HCT116 (cell line): ENCODE measurements around the gene UPK1B. TPM values are rescaled to one million over a fixed set of nuclear protein-coding genes. Genes with fewer than 3 reads are reported as not detected.

Source experiments
- ATAC-seq: fragments of 200-7000 bp; cut with Tn5 transposase; 2 replicates; pipeline ENCODE4 v1.9.1; 2020; ENCODE audit warnings: mild to moderate bottlenecking, moderate library complexity
- BruUV-seq: library from RNA; stranded (reverse); fragments of 400-500 nt; replicated peaks from 2 replicates; lab custom pipeline; 2021; lab: Mats Ljungman, UMichigan
- CTCF ChIA-PET: fragments of 300-600 bp; sonication (Branson Sonifier 250); formaldehyde crosslinking; loops from one replicate; lab custom pipeline; 2021; ENCODE audit warnings: antibody characterized with exemption; lab: Charles Lee
- POLR2A ChIA-PET: fragments of 300-600, 350-600 bp; sonication (Branson Sonifier 250); formaldehyde crosslinking; loops from one replicate; lab custom pipeline; 2021; ENCODE audit warnings: antibody characterized with exemption; lab: Charles Lee
- RAD21 ChIA-PET, 2 experiments: fragments of 300-600 bp; sonication (Branson Sonifier 250); formaldehyde crosslinking; loops; one replicate each; lab custom pipeline; 2023; ENCODE audit warnings: low total read pairs in 2 of 2; ENCODE audit not compliant: uncharacterized antibody in 2 of 2, unreplicated experiment in 2 of 2, low non-redundant PET in 1 of 2; lab: Charles Lee
- DNase-seq: peaks from one replicate; pipeline ENCODE4 v3.0.0-alpha.2; 2010; ENCODE audit warnings: low read depth, low spot score
- H2AFZ ChIP-seq: fragments of 200-600 bp; shearing (Covaris generic), sonication (generic); 2 replicates; pipeline ENCODE4 v1.6.1; 2017; ENCODE audit warnings: low read depth, mixed run types, mixed read lengths, antibody characterized with exemption, low read length; ENCODE audit not compliant: poor library complexity, severe bottlenecking
- H3K27ac ChIP-seq: 2 replicates; pipeline ENCODE4 v1.5.1; 2012; ENCODE audit warnings: low read depth, low read length
- H3K27me3 ChIP-seq: fragments of 200-600 bp; sonication (generic); 2 replicates; pipeline ENCODE4 v1.6.1; 2016; ENCODE audit warnings: mixed run types, low read length, mixed read lengths; ENCODE audit not compliant: insufficient read depth
- H3K36me3 ChIP-seq, 2 experiments: fragments of 200-500 bp in 1 of 2; fragments of 200-600 bp in 1 of 2; sonication (Bioruptor generic) in 1 of 2; sonication (generic) in 1 of 2; 2 replicates each; pipeline versions ENCODE4 v1.5.1 to v1.6.1; 2014 to 2016; ENCODE audit warnings: low read length in 2 of 2, inconsistent platforms in 1 of 2, mixed read lengths in 1 of 2, mixed run types in 1 of 2; ENCODE audit not compliant: insufficient read depth in 2 of 2, control insufficient read depth in 1 of 2
- H3K4me1 ChIP-seq, 2 experiments: fragments of 200-600 bp in 1 of 2; sonication (generic) in 1 of 2; 2 replicates each; pipeline versions ENCODE4 v1.5.1 to v1.6.1; 2012 to 2017; ENCODE audit warnings: low read length in 2 of 2, inconsistent platforms in 1 of 2, mild to moderate bottlenecking in 1 of 2, mixed read lengths in 1 of 2, mixed run types in 1 of 2, moderate library complexity in 1 of 2; ENCODE audit not compliant: insufficient read depth in 2 of 2, control insufficient read depth in 1 of 2
- H3K4me2 ChIP-seq: fragments of 200-600 bp; sonication (generic); 2 replicates; pipeline ENCODE4 v1.6.1; 2017; ENCODE audit warnings: mixed run types, low read length, mixed read lengths
- H3K4me3 ChIP-seq, 2 experiments: fragments of 200-600 bp in 1 of 2; sonication (generic) in 1 of 2; replicated peaks in 1 of 2; 2 replicates each; pipeline ENCODE4 v1.5.1; 2011 to 2016; ENCODE audit warnings: low read length in 2 of 2, control low read depth in 1 of 2, low read depth in 1 of 2, mild to moderate bottlenecking in 1 of 2, mixed read lengths in 1 of 2, mixed run types in 1 of 2
- H3K79me2 ChIP-seq: fragments of 200-600 bp; sonication (generic); 2 replicates; pipeline ENCODE4 v1.6.1; 2017; ENCODE audit warnings: mild to moderate bottlenecking, mixed run types, low read length, moderate library complexity, mixed read lengths; ENCODE audit not compliant: insufficient read depth
- H3K9ac ChIP-seq: fragments of 200-600 bp; sonication (generic); 2 replicates; pipeline ENCODE4 v1.6.1; 2016; ENCODE audit warnings: low read length, mixed read lengths
- H3K9me2 ChIP-seq: fragments of 200-600 bp; sonication (generic), shearing (Covaris generic); 2 replicates; pipeline ENCODE4 v1.6.1; 2017; ENCODE audit warnings: mixed run types, mild to moderate bottlenecking, moderate library complexity; ENCODE audit not compliant: insufficient read depth
- H3K9me3 ChIP-seq, 2 experiments: fragments of 200-500 bp in 1 of 2; fragments of 200-600 bp in 1 of 2; sonication (Bioruptor generic) in 1 of 2; sonication (generic) in 1 of 2; 2 replicates each; pipeline ENCODE4 v1.6.1; 2014 to 2017; ENCODE audit warnings: low read length in 2 of 2, mixed read lengths in 2 of 2, inconsistent platforms in 1 of 2, low read depth in 1 of 2, mild to moderate bottlenecking in 1 of 2, mixed run types in 1 of 2, moderate library complexity in 1 of 2; ENCODE audit not compliant: control insufficient read depth in 1 of 2, insufficient read depth in 1 of 2
- H4K20me1 ChIP-seq: fragments of 200-600 bp; sonication (generic), shearing (Covaris generic); 2 replicates; pipeline ENCODE4 v1.6.1; 2017; ENCODE audit warnings: mixed run types, mild to moderate bottlenecking, moderate library complexity; ENCODE audit not compliant: insufficient read depth
- CBX3 ChIP-seq: IDR thresholded peaks from 2 replicates; pipeline ENCODE4 v1.6.1; 2012; ENCODE audit warnings: low read depth
- CEBPB ChIP-seq: IDR thresholded peaks from 2 replicates; pipeline ENCODE4 v1.6.1; 2012; ENCODE audit warnings: low read depth
- EGR1 ChIP-seq: IDR thresholded peaks from 2 replicates; pipeline ENCODE4 v1.6.1; 2012; ENCODE audit warnings: low read depth
- ELF1 ChIP-seq: IDR thresholded peaks from 2 replicates; pipeline ENCODE4 v1.6.1; 2012; ENCODE audit warnings: low read depth, borderline replicate concordance
- EZH2 ChIP-seq: fragments of 200-600 bp; sonication (generic); IDR thresholded peaks from 2 replicates; pipeline ENCODE4 v1.6.1; 2017; ENCODE audit warnings: antibody characterized with exemption, mixed run types
- JUND ChIP-seq: IDR thresholded peaks from 2 replicates; pipeline ENCODE4 v1.6.1; 2012
- POLR2A ChIP-seq: IDR thresholded peaks from 2 replicates; pipeline ENCODE4 v1.7.0; 2011; ENCODE audit warnings: borderline replicate concordance; ENCODE audit not compliant: insufficient read depth, insufficient read length; ENCODE audit errors: extremely low read depth
- RAD21 ChIP-seq: IDR thresholded peaks from 2 replicates; pipeline ENCODE4 v1.6.1; 2012; ENCODE audit warnings: low read depth, mild to moderate bottlenecking
- REST ChIP-seq: IDR thresholded peaks from 2 replicates; pipeline ENCODE4 v1.6.1; 2012; ENCODE audit warnings: low read depth
- SP1 ChIP-seq: IDR thresholded peaks from 2 replicates; pipeline ENCODE4 v1.6.1; 2012; ENCODE audit warnings: low read depth
- SRF ChIP-seq: IDR thresholded peaks from 2 replicates; pipeline ENCODE4 v1.6.1; 2012; ENCODE audit warnings: low read depth
- ZBTB33 ChIP-seq: IDR thresholded peaks from 2 replicates; pipeline ENCODE4 v1.6.1; 2011; ENCODE audit warnings: mild to moderate bottlenecking, low read length, moderate library complexity; ENCODE audit not compliant: insufficient replicate concordance; ENCODE audit errors: extremely low read depth
- ZFX ChIP-seq: fragments of 450-650 bp; IDR thresholded peaks from 2 replicates; pipeline ENCODE4 v1.6.1; 2017
- intact Hi-C: fragments of 100-400 bp; cut with micrococcal nuclease; formaldehyde crosslinking; loops from 2 replicates; pipeline ENCODE4 v1.10.0; 2022
- total RNA-seq: library from RNA; stranded (reverse); gene quantifications from one replicate; pipeline ENCODE4 v1.2.1, GENCODE V29; 2021; ENCODE audit not compliant: unreplicated experiment
- TF ChIP-seq, protein P1 (sequence below): IDR thresholded peaks from 2 replicates; pipeline ENCODE4 v1.6.1; 2012
- TF ChIP-seq, protein P2 (sequence below), 3 experiments: fragments of 200-600 bp in 1 of 3; sonication (generic) in 1 of 3; IDR thresholded peaks in 2 of 3; conservative IDR thresholded peaks in 1 of 3; 2 replicates each; pipeline ENCODE4 v1.5.1; 2012 to 2017; ENCODE audit warnings: low read depth in 2 of 3, low read length in 2 of 3, antibody characterized with exemption in 1 of 3, borderline replicate concordance in 1 of 3, control low read depth in 1 of 3, mild to moderate bottlenecking in 1 of 3, mixed read lengths in 1 of 3, mixed run types in 1 of 3, moderate library complexity in 1 of 3; ENCODE audit not compliant: insufficient read depth in 1 of 3

Gene UPK1B
- total RNA-seq, 1 experiment from 2014 or later, result not detected

DNA sequence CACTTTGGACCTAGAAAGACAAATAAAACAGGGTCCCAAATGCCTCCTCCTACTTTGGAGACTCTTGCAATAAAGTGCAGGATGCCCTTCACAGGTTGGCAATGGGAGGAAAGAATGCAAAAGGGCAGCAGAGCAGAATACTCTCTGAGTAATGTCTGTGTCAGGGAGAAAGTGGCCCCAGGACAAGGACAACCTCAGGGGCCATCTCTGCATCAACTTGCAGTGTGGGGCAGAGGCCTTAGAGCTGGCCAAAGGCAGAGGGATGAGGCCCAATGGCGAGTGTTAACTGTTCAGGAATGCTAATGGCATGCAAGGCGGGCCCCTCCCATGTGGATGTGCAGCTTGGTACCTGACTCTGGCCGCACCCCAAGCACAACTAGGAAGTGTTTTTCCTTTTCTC lies 8.4 kb downstream of the UPK1B start:
- no peak for ATAC-seq
- H3K79me2 ChIP-seq, result no peaks in the 10 kb centered on the region
- TF ChIP-seq CEBPB (no peak), ZBTB33 (no peak), ZFX (no peak), SP1 (no peak), JUND (no peak)
- TF ChIP-seq, all 23 proteins: peak for 0
- BruUV-seq, result no TSS peak
- Histone ChIP-seq H4K20me1 (no peaks in the 10 kb centered on the region), H3K4me1 (no peaks in the 10 kb centered on the region), H3K36me3 (no peaks in the 10 kb centered on the region), H3K4me2 (no peak overlapping the region), H3K4me3 (no peak overlapping the region), H3K27ac (no peak overlapping the region), H3K9me2 (no peaks in the 10 kb centered on the region), H3K9ac (no peak overlapping the region), H2AFZ (no peak overlapping the region), H3K9me3 (no peaks in the 10 kb centered on the region), H3K27me3 (no peaks in the 10 kb centered on the region)
- POLR2A ChIA-PET, result no interaction called here
- RAD21 ChIA-PET, result no interaction called here
- CTCF ChIA-PET, result no interaction called here
- no peak for DNase-seq
- intact Hi-C loops, result no loop called here

GRCh38 chr3:119184111-119184510 lies 10.7 kb downstream of the UPK1B start:
- intact Hi-C loops, result no loop called here
- no peak for DNase-seq
- Histone ChIP-seq H3K4me3 (no peak overlapping the region), H3K27ac (no peak overlapping the region), H3K36me3 (no peaks in the 10 kb centered on the region), H3K79me2 (no peaks in the 10 kb centered on the region), H4K20me1 (no peaks in the 10 kb centered on the region), H3K9ac (no peak overlapping the region), H3K9me2 (no peaks in the 10 kb centered on the region), H3K4me1 (no peaks in the 10 kb centered on the region), H2AFZ (no peak overlapping the region), H3K9me3 (no peaks in the 10 kb centered on the region), H3K4me2 (no peak overlapping the region), H3K27me3 (no peaks in the 10 kb centered on the region)
- ChIA-PET CTCF (no interaction called here), RAD21 (no interaction called here), POLR2A (no interaction called here)
- no TSS peak for BruUV-seq
- ATAC-seq, result no peak
- TF ChIP-seq, protein P1, sequence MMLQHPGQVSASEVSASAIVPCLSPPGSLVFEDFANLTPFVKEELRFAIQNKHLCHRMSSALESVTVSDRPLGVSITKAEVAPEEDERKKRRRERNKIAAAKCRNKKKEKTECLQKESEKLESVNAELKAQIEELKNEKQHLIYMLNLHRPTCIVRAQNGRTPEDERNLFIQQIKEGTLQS, result no peak
- no peak for TF ChIP-seq SRF
- no peak for TF ChIP-seq EZH2
- no peak for TF ChIP-seq RAD21
- TF ChIP-seq, protein P2, sequence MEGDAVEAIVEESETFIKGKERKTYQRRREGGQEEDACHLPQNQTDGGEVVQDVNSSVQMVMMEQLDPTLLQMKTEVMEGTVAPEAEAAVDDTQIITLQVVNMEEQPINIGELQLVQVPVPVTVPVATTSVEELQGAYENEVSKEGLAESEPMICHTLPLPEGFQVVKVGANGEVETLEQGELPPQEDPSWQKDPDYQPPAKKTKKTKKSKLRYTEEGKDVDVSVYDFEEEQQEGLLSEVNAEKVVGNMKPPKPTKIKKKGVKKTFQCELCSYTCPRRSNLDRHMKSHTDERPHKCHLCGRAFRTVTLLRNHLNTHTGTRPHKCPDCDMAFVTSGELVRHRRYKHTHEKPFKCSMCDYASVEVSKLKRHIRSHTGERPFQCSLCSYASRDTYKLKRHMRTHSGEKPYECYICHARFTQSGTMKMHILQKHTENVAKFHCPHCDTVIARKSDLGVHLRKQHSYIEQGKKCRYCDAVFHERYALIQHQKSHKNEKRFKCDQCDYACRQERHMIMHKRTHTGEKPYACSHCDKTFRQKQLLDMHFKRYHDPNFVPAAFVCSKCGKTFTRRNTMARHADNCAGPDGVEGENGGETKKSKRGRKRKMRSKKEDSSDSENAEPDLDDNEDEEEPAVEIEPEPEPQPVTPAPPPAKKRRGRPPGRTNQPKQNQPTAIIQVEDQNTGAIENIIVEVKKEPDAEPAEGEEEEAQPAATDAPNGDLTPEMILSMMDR (IDR thresholded peaks at IDR 0.05 in 2 of 3, conservative IDR thresholded peaks at IDR 0.05 in 1 of 3; ENCODE audit: borderline replicate concordance in 1 of 3, insufficient read depth in 1 of 3, low read depth in 2 of 3, low read length in 2 of 3), result no peak
- no peak for TF ChIP-seq ELF1
- TF ChIP-seq POLR2A, result no peak
- TF ChIP-seq CEBPB, result no peak
- TF ChIP-seq REST, result no peak
- no peak for TF ChIP-seq EGR1
- TF ChIP-seq JUND, result no peak
- TF ChIP-seq CBX3, result no peak
